Measurements from ENCODE around the gene SHD. TPM values are rescaled to one million over a fixed set of nuclear protein-coding genes. Genes with fewer than 3 reads are reported as not detected.

SHD gene
- total RNA-seq, 1 experiment from 2014 or later: 2.0 TPM

DNA sequence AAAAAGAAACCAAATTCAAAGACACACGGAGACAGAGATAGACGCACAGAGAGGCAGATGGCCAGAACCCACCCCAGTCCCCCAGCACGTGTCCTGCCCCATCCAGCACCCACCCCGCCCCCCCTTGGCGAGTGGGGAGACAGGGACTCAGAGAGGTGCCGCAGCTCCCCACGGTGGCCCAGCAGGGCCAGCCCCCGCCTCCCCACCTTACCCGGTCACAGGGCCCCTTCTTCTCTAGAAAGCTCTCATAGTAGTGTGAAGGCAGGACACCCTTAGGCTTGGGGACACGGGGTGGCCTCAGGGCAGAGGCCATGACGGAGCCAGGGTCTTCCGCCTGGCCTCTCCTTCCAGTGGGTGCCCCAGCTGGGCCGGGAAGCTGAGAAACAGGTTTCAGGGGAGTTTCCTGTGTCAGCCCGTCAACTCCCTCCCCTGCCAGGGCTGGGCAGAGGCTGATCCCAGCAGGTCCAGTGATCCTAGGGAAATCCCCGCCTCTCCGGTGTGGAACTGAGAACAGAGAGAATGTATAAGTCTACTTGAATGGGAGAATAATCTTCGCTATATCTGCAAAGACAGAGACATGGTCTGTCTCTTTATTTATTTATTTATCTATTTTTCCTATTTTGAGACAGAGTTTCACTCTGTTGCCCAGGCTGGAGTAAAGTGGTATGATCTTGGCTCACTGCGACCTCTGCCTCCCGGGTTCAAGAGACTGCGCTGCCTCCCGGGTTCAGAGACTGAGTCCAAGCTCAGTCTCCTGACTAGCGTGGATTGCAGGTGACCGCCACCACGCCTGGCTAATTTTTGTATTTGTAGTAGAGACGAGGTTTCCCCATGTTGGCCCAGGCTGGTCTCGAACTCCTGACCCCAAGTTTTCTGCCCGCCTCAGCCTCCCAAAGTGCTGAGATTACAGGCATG, 59.6 kb downstream of the SHD start, which contains the start of gene STAP2:
Gene STAP2 (minus strand): TSS at position 387 of the 915 bp plus-strand sequence. CDS start 74 bp downstream, at position 313.
- no peak within 1 kb of the TSS for H3K4me2 ChIP-seq (ENCODE audit: low read length)
- H3K27me3 ChIP-seq (ENCODE audit: insufficient read depth, low read length): no peaks in the 10 kb centered on the region
- TF ChIP-seq CEBPB (IDR thresholded peaks at IDR 0.05; ENCODE audit: low read depth): no peak
- TF ChIP-seq SRF (IDR thresholded peaks at IDR 0.05; ENCODE audit: low read depth): no peak
- no peak for TF ChIP-seq SIN3A (IDR thresholded peaks at IDR 0.05; ENCODE audit: low read depth)
- TF ChIP-seq REST (IDR thresholded peaks at IDR 0.05; ENCODE audit: low read depth): no peak
- TF ChIP-seq CTCF (IDR thresholded peaks at IDR 0.05 in 2 of 3, conservative IDR thresholded peaks at IDR 0.05 in 1 of 3; ENCODE audit: borderline replicate concordance in 1 of 3, insufficient read depth in 1 of 3, low read depth in 2 of 3, low read length in 2 of 3): no peak
- TF ChIP-seq ATF3 (IDR thresholded peaks at IDR 0.05): no peak
- no peak for TF ChIP-seq MAX (IDR thresholded peaks at IDR 0.05)
- TF ChIP-seq EGR1 (IDR thresholded peaks at IDR 0.05; ENCODE audit: low read depth): no peak
- TF ChIP-seq SP1 (IDR thresholded peaks at IDR 0.05; ENCODE audit: low read depth): no peak
- TF ChIP-seq ELF1 (IDR thresholded peaks at IDR 0.05; ENCODE audit: borderline replicate concordance, low read depth): no peak
- TF ChIP-seq EZH2 (IDR thresholded peaks at IDR 0.05): no peak
- no peaks in the 10 kb centered on the region for H3K9me2 ChIP-seq (ENCODE audit: insufficient read depth)
- CTCF ChIA-PET: no interaction called here
- no peaks in the 10 kb centered on the region for H4K20me1 ChIP-seq (ENCODE audit: insufficient read depth)
- no TSS peak for BruUV-seq (replicated peaks)
- H3K36me3 ChIP-seq (ENCODE audit: control insufficient read depth in 1 of 2, insufficient read depth in 2 of 2, low read length in 2 of 2): no peaks in the 10 kb centered on the region
- H3K4me1 ChIP-seq (ENCODE audit: control insufficient read depth in 1 of 2, insufficient read depth in 2 of 2, low read length in 2 of 2): peaks cover 3 to 11% of the 10 kb centered on the region in 2 experiments
- H3K9ac ChIP-seq (ENCODE audit: low read length): no peak within 1 kb of the TSS
- no peaks in the 10 kb centered on the region for H3K79me2 ChIP-seq (ENCODE audit: insufficient read depth, low read length)
- no peak within 1 kb of the TSS for H3K4me3 ChIP-seq (replicated peaks in 1 of 2; ENCODE audit: low read depth in 1 of 2, low read length in 2 of 2)
- POLR2A ChIA-PET: no interaction called here
- no peak within 1 kb of the TSS for H2AFZ ChIP-seq (ENCODE audit: low read depth, low read length, poor library complexity, severe bottlenecking)
- intact Hi-C loops (cut with micrococcal nuclease): no loop called here
- no peak for DNase-seq (ENCODE audit: low read depth, low spot score)
- no peak within 1 kb of the TSS for H3K27ac ChIP-seq (ENCODE audit: low read depth, low read length)
- H3K9me3 ChIP-seq (ENCODE audit: control insufficient read depth in 1 of 2, insufficient read depth in 1 of 2, low read depth in 1 of 2, low read length in 2 of 2): no peaks in the 10 kb centered on the region
- no peak for ATAC-seq
- RAD21 ChIA-PET (ENCODE audit: low non-redundant PET in 1 of 2, low total read pairs in 2 of 2, uncharacterized antibody in 2 of 2, unreplicated experiment in 2 of 2): no interaction called here

Measured in HCT116 (cell line).